ENCODE data around the gene NTNG2. TPM values are rescaled to one million over a fixed set of nuclear protein-coding genes. Genes with fewer than 3 reads are reported as not detected.

The NTNG2 gene
- polyA plus RNA-seq, 1 donor from 2014 or later, result 0.43 TPM

- no peak overlapping the region for H3K4me3 ChIP-seq (ENCODE audit: low read length)
Measured at GRCh38 chr9:132182314-132183091, 20.6 kb downstream of the NTNG2 start.

GRCh38 chr9:132183134-132183533, 21.3 kb downstream of the NTNG2 start:
- Histone ChIP-seq H3K9me3 (ENCODE audit: low read length) (no peaks in the 10 kb centered on the region), H3K36me3 (ENCODE audit: insufficient read depth, low read length) (no peaks in the 10 kb centered on the region), H3K4me3 (ENCODE audit: low read length) (no peak overlapping the region), H3K27ac (ENCODE audit: low read length) (no peak overlapping the region), H3K79me2 (replicated peaks; ENCODE audit: insufficient read depth, low read length) (no peaks in the 10 kb centered on the region), H3K9ac (ENCODE audit: low read length) (no peak overlapping the region), H2AFZ (ENCODE audit: low read depth, low read length) (no peak overlapping the region), H3K27me3 (ENCODE audit: insufficient read depth, low read depth, low read length) (no peaks in the 10 kb centered on the region), H4K20me1 (ENCODE audit: insufficient read depth) (no peaks in the 10 kb centered on the region), H3K4me2 (ENCODE audit: low read length) (no peak overlapping the region), H3K9me2 (ENCODE audit: insufficient read depth, low read length) (no peaks in the 10 kb centered on the region), H3F3A (ENCODE audit: insufficient read depth, low read length, poor library complexity, severe bottlenecking) (no peaks in the 10 kb centered on the region)
- TF ChIP-seq, protein P1, sequence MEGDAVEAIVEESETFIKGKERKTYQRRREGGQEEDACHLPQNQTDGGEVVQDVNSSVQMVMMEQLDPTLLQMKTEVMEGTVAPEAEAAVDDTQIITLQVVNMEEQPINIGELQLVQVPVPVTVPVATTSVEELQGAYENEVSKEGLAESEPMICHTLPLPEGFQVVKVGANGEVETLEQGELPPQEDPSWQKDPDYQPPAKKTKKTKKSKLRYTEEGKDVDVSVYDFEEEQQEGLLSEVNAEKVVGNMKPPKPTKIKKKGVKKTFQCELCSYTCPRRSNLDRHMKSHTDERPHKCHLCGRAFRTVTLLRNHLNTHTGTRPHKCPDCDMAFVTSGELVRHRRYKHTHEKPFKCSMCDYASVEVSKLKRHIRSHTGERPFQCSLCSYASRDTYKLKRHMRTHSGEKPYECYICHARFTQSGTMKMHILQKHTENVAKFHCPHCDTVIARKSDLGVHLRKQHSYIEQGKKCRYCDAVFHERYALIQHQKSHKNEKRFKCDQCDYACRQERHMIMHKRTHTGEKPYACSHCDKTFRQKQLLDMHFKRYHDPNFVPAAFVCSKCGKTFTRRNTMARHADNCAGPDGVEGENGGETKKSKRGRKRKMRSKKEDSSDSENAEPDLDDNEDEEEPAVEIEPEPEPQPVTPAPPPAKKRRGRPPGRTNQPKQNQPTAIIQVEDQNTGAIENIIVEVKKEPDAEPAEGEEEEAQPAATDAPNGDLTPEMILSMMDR (IDR thresholded peaks at IDR 0.05; ENCODE audit: poor library complexity, severe bottlenecking), result no peak
- TF ChIP-seq RAD21 (conservative IDR thresholded peaks at IDR 0.05), result no peak

More at GRCh38 chr9:132182314-132183091, 20.6 kb downstream of the NTNG2 start:
- H3F3A ChIP-seq (ENCODE audit: insufficient read depth, low read length, poor library complexity, severe bottlenecking), result no peaks in the 10 kb centered on the region
- no peaks in the 10 kb centered on the region for H3K9me2 ChIP-seq (ENCODE audit: insufficient read depth, low read length)
- H4K20me1 ChIP-seq (ENCODE audit: insufficient read depth), result no peaks in the 10 kb centered on the region
- H2AFZ ChIP-seq (ENCODE audit: low read depth, low read length), result peak overlapping the region; percentile 5
- no peaks in the 10 kb centered on the region for H3K36me3 ChIP-seq (ENCODE audit: insufficient read depth, low read length)
- H3K9me3 ChIP-seq (ENCODE audit: low read length), result no peaks in the 10 kb centered on the region
- H3K27me3 ChIP-seq (ENCODE audit: insufficient read depth, low read depth, low read length), result no peaks in the 10 kb centered on the region
- no peak for TF ChIP-seq EP300 (conservative IDR thresholded peaks at IDR 0.05; ENCODE audit: poor library complexity, severe bottlenecking)
- no peak for TF ChIP-seq SMC3 (conservative IDR thresholded peaks at IDR 0.05; ENCODE audit: poor library complexity)
- TF ChIP-seq TAF1 (IDR thresholded peaks at IDR 0.05; ENCODE audit: low read depth), result no peak
- no peak for TF ChIP-seq RAD21 (conservative IDR thresholded peaks at IDR 0.05)
- TF ChIP-seq, protein P1 (IDR thresholded peaks at IDR 0.05; ENCODE audit: poor library complexity, severe bottlenecking), result peak; percentile 30
- TF ChIP-seq, protein P2, sequence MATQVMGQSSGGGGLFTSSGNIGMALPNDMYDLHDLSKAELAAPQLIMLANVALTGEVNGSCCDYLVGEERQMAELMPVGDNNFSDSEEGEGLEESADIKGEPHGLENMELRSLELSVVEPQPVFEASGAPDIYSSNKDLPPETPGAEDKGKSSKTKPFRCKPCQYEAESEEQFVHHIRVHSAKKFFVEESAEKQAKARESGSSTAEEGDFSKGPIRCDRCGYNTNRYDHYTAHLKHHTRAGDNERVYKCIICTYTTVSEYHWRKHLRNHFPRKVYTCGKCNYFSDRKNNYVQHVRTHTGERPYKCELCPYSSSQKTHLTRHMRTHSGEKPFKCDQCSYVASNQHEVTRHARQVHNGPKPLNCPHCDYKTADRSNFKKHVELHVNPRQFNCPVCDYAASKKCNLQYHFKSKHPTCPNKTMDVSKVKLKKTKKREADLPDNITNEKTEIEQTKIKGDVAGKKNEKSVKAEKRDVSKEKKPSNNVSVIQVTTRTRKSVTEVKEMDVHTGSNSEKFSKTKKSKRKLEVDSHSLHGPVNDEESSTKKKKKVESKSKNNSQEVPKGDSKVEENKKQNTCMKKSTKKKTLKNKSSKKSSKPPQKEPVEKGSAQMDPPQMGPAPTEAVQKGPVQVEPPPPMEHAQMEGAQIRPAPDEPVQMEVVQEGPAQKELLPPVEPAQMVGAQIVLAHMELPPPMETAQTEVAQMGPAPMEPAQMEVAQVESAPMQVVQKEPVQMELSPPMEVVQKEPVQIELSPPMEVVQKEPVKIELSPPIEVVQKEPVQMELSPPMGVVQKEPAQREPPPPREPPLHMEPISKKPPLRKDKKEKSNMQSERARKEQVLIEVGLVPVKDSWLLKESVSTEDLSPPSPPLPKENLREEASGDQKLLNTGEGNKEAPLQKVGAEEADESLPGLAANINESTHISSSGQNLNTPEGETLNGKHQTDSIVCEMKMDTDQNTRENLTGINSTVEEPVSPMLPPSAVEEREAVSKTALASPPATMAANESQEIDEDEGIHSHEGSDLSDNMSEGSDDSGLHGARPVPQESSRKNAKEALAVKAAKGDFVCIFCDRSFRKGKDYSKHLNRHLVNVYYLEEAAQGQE (IDR thresholded peaks at IDR 0.05; ENCODE audit: borderline replicate concordance), result no peak
- no peak overlapping the region for H3K4me2 ChIP-seq (ENCODE audit: low read length)
- peak overlapping the region; percentile 2 for H3K27ac ChIP-seq (ENCODE audit: low read length)
- H3K9ac ChIP-seq (ENCODE audit: low read length), result no peak overlapping the region
- H3K79me2 ChIP-seq (replicated peaks; ENCODE audit: insufficient read depth, low read length), result no peaks in the 10 kb centered on the region

All from neural cell (in vitro differentiated cells).